ENCODE measurements around the gene ITSN1.

Gene ITSN1

GRCh38 chr21:33875026-33875695, 232.9 kb downstream of the ITSN1 start:
- H3K14ac ChIP-seq (ENCODE audit: low read length): no peak overlapping the region
- no CpG with 5 or more reads among the region's 20 CpGs for WGBS (ENCODE audit: extremely low coverage, insufficient coverage, insufficient read length)

DNA sequence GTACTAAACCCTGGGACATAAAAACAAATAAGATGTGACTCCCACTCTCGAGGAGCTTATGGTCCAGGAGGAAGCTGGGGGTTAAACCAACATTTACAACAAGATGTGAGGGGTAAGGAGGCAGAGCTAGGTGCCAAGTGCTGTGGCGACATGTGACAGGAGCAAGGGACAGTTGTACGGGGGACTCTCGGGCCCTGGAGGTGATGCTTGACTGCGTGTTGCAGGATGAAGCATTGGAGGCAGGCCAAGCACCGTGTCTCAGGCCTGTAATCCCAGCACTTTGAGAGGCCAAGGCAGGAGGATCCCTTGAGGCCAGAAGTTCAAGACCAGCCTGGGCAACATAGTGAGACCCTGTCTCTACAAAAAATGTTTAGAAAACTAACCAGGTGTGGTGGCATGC, 236.5 kb downstream of the ITSN1 start:
- Histone ChIP-seq H2BK120ac (ENCODE audit: insufficient read depth, low read length, poor library complexity) (no peak overlapping the region), H3K18ac (ENCODE audit: low read length) (no peak overlapping the region), H4K8ac (ENCODE audit: low read depth, low read length) (no peak overlapping the region), H2BK12ac (ENCODE audit: low read length) (no peak overlapping the region), H2BK5ac (ENCODE audit: low read depth, low read length, poor library complexity) (no peak overlapping the region), H4K12ac (ENCODE audit: low read depth, low read length) (no peak overlapping the region), H3K14ac (ENCODE audit: low read length) (no peak overlapping the region), H3K79me2 (ENCODE audit: control insufficient read depth, insufficient read depth, low read length, poor library complexity) (no peaks in the 10 kb centered on the region), H4K91ac (ENCODE audit: low read depth, low read length) (no peak overlapping the region), H3K9me3 (ENCODE audit: insufficient read depth, low read depth, low read length) (no peaks in the 10 kb centered on the region), H3K9ac (ENCODE audit: low read length) (no peak overlapping the region), H3K36me3 (ENCODE audit: control insufficient read depth in 1 of 2, insufficient read depth in 2 of 2, low read length in 2 of 2) (no peaks in the 10 kb centered on the region), H3K4me2 (ENCODE audit: low read length) (no peak overlapping the region), H3K27me3 (ENCODE audit: insufficient read depth, low read length) (no peaks in the 10 kb centered on the region), H3K27ac (ENCODE audit: low read depth, low read length) (no peak overlapping the region), H3K4me3 (ENCODE audit: low read depth, low read length) (no peak overlapping the region), H3K4me1 (ENCODE audit: control insufficient read depth in 1 of 2, insufficient read depth in 2 of 2, low read length in 2 of 2) (no peaks in the 10 kb centered on the region), H3K4ac (ENCODE audit: low read depth, low read length) (no peak overlapping the region), H2AK5ac (ENCODE audit: low read length) (no peak overlapping the region), H3K79me1 (ENCODE audit: low read length) (no peaks in the 10 kb centered on the region), H3K23ac (ENCODE audit: low read length) (no peak overlapping the region), H2AFZ (ENCODE audit: insufficient read depth, low read length, poor library complexity) (no peak overlapping the region)
- no CpG with 5 or more reads among the region's 6 CpGs for WGBS (ENCODE audit: extremely low coverage, insufficient coverage, insufficient read length)
- DNase-seq: no peak

More at GRCh38 chr21:33875026-33875695, 232.9 kb downstream of the ITSN1 start:
- no peak overlapping the region for H3K18ac ChIP-seq (ENCODE audit: low read length)
- H2AFZ ChIP-seq (ENCODE audit: insufficient read depth, low read length, poor library complexity): no peak overlapping the region
- no peak overlapping the region for H3K4ac ChIP-seq (ENCODE audit: low read depth, low read length)
- H2BK5ac ChIP-seq (ENCODE audit: low read depth, low read length, poor library complexity): no peak overlapping the region
- H3K9ac ChIP-seq (ENCODE audit: low read length): no peak overlapping the region
- no peaks in the 10 kb centered on the region for H3K9me3 ChIP-seq (ENCODE audit: insufficient read depth, low read depth, low read length)
- H3K27me3 ChIP-seq (ENCODE audit: insufficient read depth, low read length): no peaks in the 10 kb centered on the region
- H3K79me2 ChIP-seq (ENCODE audit: control insufficient read depth, insufficient read depth, low read length, poor library complexity): no peaks in the 10 kb centered on the region
- H4K91ac ChIP-seq (ENCODE audit: low read depth, low read length): no peak overlapping the region
- DNase-seq: no peak
- H3K23ac ChIP-seq (ENCODE audit: low read length): no peak overlapping the region
- H4K12ac ChIP-seq (ENCODE audit: low read depth, low read length): no peak overlapping the region
- H3K4me1 ChIP-seq (ENCODE audit: control insufficient read depth in 1 of 2, insufficient read depth in 2 of 2, low read length in 2 of 2): no peaks in the 10 kb centered on the region
- no peak overlapping the region for H2AK5ac ChIP-seq (ENCODE audit: low read length)
- no peak overlapping the region for H3K4me2 ChIP-seq (ENCODE audit: low read length)
- no peak overlapping the region for H3K4me3 ChIP-seq (ENCODE audit: low read depth, low read length)
- no peak overlapping the region for H2BK12ac ChIP-seq (ENCODE audit: low read length)
- H3K27ac ChIP-seq (ENCODE audit: low read depth, low read length): no peak overlapping the region
- H2BK120ac ChIP-seq (ENCODE audit: insufficient read depth, low read length, poor library complexity): no peak overlapping the region
- no peaks in the 10 kb centered on the region for H3K36me3 ChIP-seq (ENCODE audit: control insufficient read depth in 1 of 2, insufficient read depth in 2 of 2, low read length in 2 of 2)
- H3K79me1 ChIP-seq (ENCODE audit: low read length): no peaks in the 10 kb centered on the region
- H4K8ac ChIP-seq (ENCODE audit: low read depth, low read length): no peak overlapping the region

DNA sequence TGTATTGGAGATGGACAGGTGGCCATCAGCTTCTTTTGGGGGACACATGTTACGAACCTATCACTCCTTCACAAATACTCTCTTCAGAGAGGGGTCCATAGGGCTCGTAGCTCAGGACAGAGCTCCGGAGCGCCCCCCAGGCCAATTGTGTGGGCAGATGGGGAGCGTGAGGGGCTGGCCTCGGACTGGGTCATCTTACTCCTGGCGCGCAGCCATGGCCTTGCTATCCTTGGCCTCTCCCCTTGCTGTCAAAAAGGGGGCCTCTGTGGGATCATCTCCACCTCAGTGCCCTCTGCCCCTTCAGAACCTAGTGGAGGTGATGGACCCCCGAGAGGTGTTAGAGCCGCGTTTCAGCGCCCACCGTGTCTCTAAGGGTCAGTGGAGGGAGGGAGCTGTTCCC, 238.3 kb downstream of the ITSN1 start:
- no peak overlapping the region for H4K12ac ChIP-seq (ENCODE audit: low read depth, low read length)
- H3K4ac ChIP-seq (ENCODE audit: low read depth, low read length): no peak overlapping the region
- no peaks in the 10 kb centered on the region for H3K79me1 ChIP-seq (ENCODE audit: low read length)
- WGBS (ENCODE audit: extremely low coverage, insufficient coverage, insufficient read length): no CpG with 5 or more reads among the region's 13 CpGs
- no peak overlapping the region for H2AK5ac ChIP-seq (ENCODE audit: low read length)
- no peak overlapping the region for H3K4me3 ChIP-seq (ENCODE audit: low read depth, low read length)
- H3K4me1 ChIP-seq (ENCODE audit: control insufficient read depth in 1 of 2, insufficient read depth in 2 of 2, low read length in 2 of 2): no peaks in the 10 kb centered on the region
- H3K4me2 ChIP-seq (ENCODE audit: low read length): no peak overlapping the region
- H3K79me2 ChIP-seq (ENCODE audit: control insufficient read depth, insufficient read depth, low read length, poor library complexity): no peaks in the 10 kb centered on the region
- no peak overlapping the region for H3K14ac ChIP-seq (ENCODE audit: low read length)
- H2BK12ac ChIP-seq (ENCODE audit: low read length): no peak overlapping the region
- H4K91ac ChIP-seq (ENCODE audit: low read depth, low read length): no peak overlapping the region
- H4K8ac ChIP-seq (ENCODE audit: low read depth, low read length): no peak overlapping the region
- H3K9me3 ChIP-seq (ENCODE audit: insufficient read depth, low read depth, low read length): no peaks in the 10 kb centered on the region
- H2AFZ ChIP-seq (ENCODE audit: insufficient read depth, low read length, poor library complexity): no peak overlapping the region
- no peak overlapping the region for H3K18ac ChIP-seq (ENCODE audit: low read length)
- H2BK120ac ChIP-seq (ENCODE audit: insufficient read depth, low read length, poor library complexity): no peak overlapping the region
- no peak for DNase-seq
- H2BK5ac ChIP-seq (ENCODE audit: low read depth, low read length, poor library complexity): no peak overlapping the region
- no peak overlapping the region for H3K9ac ChIP-seq (ENCODE audit: low read length)
- no peaks in the 10 kb centered on the region for H3K36me3 ChIP-seq (ENCODE audit: control insufficient read depth in 1 of 2, insufficient read depth in 2 of 2, low read length in 2 of 2)
- H3K27me3 ChIP-seq (ENCODE audit: insufficient read depth, low read length): no peaks in the 10 kb centered on the region
- H3K27ac ChIP-seq (ENCODE audit: low read depth, low read length): no peak overlapping the region
- no peak overlapping the region for H3K23ac ChIP-seq (ENCODE audit: low read length)

DNA sequence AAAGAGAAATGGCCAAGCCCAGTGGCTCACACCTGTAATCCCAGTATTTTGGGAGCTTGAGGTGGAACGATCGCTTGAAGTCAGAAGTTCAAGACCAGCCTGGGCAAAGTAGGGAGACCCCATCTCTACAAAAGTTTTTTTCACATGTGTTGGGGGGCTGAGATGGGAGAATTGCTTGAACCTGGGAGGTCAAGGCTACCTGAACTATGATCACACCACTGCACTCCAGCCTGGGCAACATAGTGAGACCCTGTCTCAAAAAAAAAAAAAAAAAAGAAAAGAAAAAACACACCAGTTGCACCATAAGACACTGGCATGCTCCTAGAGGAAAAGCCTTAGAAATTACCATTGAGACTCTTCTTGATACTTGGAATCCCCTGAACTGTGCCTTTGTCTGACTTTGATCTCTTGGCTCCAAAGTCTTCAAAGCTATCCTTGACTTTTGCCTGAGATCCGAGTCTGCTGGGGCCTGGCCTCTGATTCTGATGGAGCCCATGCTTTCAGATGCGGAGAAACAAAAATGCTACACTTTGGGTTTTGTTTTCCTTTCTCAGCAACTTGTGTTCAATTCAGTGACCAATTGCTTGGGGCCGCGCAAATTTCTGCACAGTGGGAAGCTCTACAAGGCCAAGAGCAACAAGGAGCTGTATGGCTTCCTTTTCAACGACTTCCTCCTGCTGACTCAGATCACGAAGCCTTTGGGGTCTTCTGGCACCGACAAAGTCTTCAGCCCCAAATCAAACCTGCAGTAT, 239.6 kb downstream of the ITSN1 start:
- no peak overlapping the region for H2BK120ac ChIP-seq (ENCODE audit: insufficient read depth, low read length, poor library complexity)
- H3K4me1 ChIP-seq (ENCODE audit: control insufficient read depth in 1 of 2, insufficient read depth in 2 of 2, low read length in 2 of 2): no peaks in the 10 kb centered on the region
- H3K4ac ChIP-seq (ENCODE audit: low read depth, low read length): no peak overlapping the region
- no peak overlapping the region for H3K4me3 ChIP-seq (ENCODE audit: low read depth, low read length)
- H3K23ac ChIP-seq (ENCODE audit: low read length): no peak overlapping the region
- no peak overlapping the region for H4K12ac ChIP-seq (ENCODE audit: low read depth, low read length)
- whole genome bisulfite sequencing (ENCODE audit: extremely low coverage, insufficient coverage, insufficient read length): no CpG with 5 or more reads among the region's 9 CpGs
- no peak overlapping the region for H4K91ac ChIP-seq (ENCODE audit: low read depth, low read length)
- no peak for DNase-seq
- no peaks in the 10 kb centered on the region for H3K36me3 ChIP-seq (ENCODE audit: control insufficient read depth in 1 of 2, insufficient read depth in 2 of 2, low read length in 2 of 2)
- H3K9ac ChIP-seq (ENCODE audit: low read length): no peak overlapping the region
- no peaks in the 10 kb centered on the region for H3K79me2 ChIP-seq (ENCODE audit: control insufficient read depth, insufficient read depth, low read length, poor library complexity)
- H2AFZ ChIP-seq (ENCODE audit: insufficient read depth, low read length, poor library complexity): no peak overlapping the region
- no peaks in the 10 kb centered on the region for H3K27me3 ChIP-seq (ENCODE audit: insufficient read depth, low read length)
- H3K14ac ChIP-seq (ENCODE audit: low read length): no peak overlapping the region
- no peak overlapping the region for H3K27ac ChIP-seq (ENCODE audit: low read depth, low read length)
- H3K4me2 ChIP-seq (ENCODE audit: low read length): no peak overlapping the region
- H2AK5ac ChIP-seq (ENCODE audit: low read length): no peak overlapping the region
- no peaks in the 10 kb centered on the region for H3K79me1 ChIP-seq (ENCODE audit: low read length)
- H3K9me3 ChIP-seq (ENCODE audit: insufficient read depth, low read depth, low read length): no peaks in the 10 kb centered on the region
- no peak overlapping the region for H4K8ac ChIP-seq (ENCODE audit: low read depth, low read length)
- H3K18ac ChIP-seq (ENCODE audit: low read length): no peak overlapping the region
- H2BK5ac ChIP-seq (ENCODE audit: low read depth, low read length, poor library complexity): no peak overlapping the region
- H2BK12ac ChIP-seq (ENCODE audit: low read length): no peak overlapping the region
